Left ventricle myocardium inferior (tissue), 1 donor: ENCODE results near the gene NSG2. TPM values are rescaled to one million over a fixed set of nuclear protein-coding genes. Genes with fewer than 3 reads are reported as not detected.
A peak's percentile ranks its signal among the peaks of the same experiment; 100 is the strongest.

Experiments used
- DNase-seq: peaks from one replicate; pipeline ENCODE4 v3.0.0-alpha.2; 2020
- H3K27ac ChIP-seq: fragments of 200-600 bp; replicated peaks from 2 replicates; pipeline ENCODE4 v1.8.0; 2021
- H3K27me3 ChIP-seq: fragments of 200-600 bp; 2 replicates; pipeline ENCODE4 v1.8.0; 2021; ENCODE audit warnings: low read depth
- H3K36me3 ChIP-seq: fragments of 200-600 bp; 2 replicates; pipeline ENCODE4 v1.8.0; 2021
- H3K4me1 ChIP-seq: fragments of 200-600 bp; 2 replicates; pipeline ENCODE4 v1.8.0; 2021
- H3K4me3 ChIP-seq: fragments of 200-600 bp; 2 replicates; pipeline ENCODE4 v1.8.0; 2021; ENCODE audit warnings: mild to moderate bottlenecking, moderate library complexity
- H3K9me3 ChIP-seq: fragments of 200-600 bp; replicated peaks from 2 replicates; pipeline ENCODE4 v1.8.0; 2021
- intact Hi-C: fragments of 100-400 bp; cut with micrococcal nuclease; formaldehyde crosslinking; loops from one replicate; pipeline ENCODE4 v1.11.0; 2022
- long read RNA-seq: library from polyadenylated mRNA; unstranded; transcript quantifications from one replicate; pipeline ENCODE4 v2.0.0, GENCODE V29; 2021
- total RNA-seq: library from RNA; stranded (reverse); fragmentation: NEBNext Ultra II Directional; extraction: Animal tissue kit (Norgen Biotek cat#: 25700); gene quantifications from one replicate; pipeline ENCODE4 v1.2.1, GENCODE V29; 2021
- TF ChIP-seq, protein P1 (sequence below): fragments of 200-600 bp; IDR thresholded peaks from 2 replicates; pipeline ENCODE4 v1.8.0; 2021; ENCODE audit warnings: antibody characterized with exemption, mild to moderate bottlenecking, borderline replicate concordance
- donor health status: DM: no; HTN: yes; CAD: no; lungs with severe emphysema.

NSG2 gene
- 0.08 TPM for total RNA-seq
- long read RNA-seq: 0 reads

DNA sequence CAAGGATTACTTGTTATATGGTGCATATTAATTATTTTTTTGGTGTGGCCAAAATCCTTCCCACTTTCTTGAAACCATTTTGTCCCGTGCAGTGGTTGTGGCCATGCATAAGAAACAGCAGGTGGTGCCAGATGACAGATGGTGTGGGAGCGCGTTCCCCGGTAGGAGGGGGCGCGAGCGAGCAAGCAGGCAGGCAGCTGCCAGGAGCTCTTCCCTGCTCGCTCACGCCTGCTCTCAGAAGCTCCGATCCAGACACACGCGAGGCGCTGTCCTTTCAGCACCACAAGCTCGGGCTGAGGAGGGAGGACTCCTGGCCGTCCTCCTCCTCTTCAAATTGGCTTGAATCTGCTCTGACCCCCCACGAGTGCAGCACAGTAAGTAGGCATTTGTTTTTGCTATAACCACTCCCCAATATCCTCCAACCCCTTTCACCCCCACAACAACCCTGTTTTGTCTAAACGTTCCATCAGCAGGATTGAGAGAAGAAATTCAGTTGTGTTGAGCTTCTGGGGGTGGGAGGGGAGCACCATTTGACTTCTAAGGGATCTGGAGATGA, at the start of gene NSG2:
Gene NSG2, plus strand, starts transcription at position 237 of the 556 bp plus-strand sequence. CDS start 1,050 bp downstream, outside the sequence.
- intact Hi-C loops: loop anchor here (10.0 kb wide), 1 partner anchor 269 kb away; no protein-coding TSS in a partner anchor
- H3K27me3 ChIP-seq: peaks cover 8% of the 10 kb centered on the region
- TF ChIP-seq, protein P1, sequence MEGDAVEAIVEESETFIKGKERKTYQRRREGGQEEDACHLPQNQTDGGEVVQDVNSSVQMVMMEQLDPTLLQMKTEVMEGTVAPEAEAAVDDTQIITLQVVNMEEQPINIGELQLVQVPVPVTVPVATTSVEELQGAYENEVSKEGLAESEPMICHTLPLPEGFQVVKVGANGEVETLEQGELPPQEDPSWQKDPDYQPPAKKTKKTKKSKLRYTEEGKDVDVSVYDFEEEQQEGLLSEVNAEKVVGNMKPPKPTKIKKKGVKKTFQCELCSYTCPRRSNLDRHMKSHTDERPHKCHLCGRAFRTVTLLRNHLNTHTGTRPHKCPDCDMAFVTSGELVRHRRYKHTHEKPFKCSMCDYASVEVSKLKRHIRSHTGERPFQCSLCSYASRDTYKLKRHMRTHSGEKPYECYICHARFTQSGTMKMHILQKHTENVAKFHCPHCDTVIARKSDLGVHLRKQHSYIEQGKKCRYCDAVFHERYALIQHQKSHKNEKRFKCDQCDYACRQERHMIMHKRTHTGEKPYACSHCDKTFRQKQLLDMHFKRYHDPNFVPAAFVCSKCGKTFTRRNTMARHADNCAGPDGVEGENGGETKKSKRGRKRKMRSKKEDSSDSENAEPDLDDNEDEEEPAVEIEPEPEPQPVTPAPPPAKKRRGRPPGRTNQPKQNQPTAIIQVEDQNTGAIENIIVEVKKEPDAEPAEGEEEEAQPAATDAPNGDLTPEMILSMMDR: peak; percentile 74
- H3K36me3 ChIP-seq: no peaks in the 10 kb centered on the region
- H3K9me3 ChIP-seq: no peaks in the 10 kb centered on the region
- H3K4me3 ChIP-seq: no peak within 1 kb of the TSS
- H3K27ac ChIP-seq: no peak within 1 kb of the TSS
- peak; percentile 79 for DNase-seq
- H3K4me1 ChIP-seq: no peaks in the 10 kb centered on the region

DNA sequence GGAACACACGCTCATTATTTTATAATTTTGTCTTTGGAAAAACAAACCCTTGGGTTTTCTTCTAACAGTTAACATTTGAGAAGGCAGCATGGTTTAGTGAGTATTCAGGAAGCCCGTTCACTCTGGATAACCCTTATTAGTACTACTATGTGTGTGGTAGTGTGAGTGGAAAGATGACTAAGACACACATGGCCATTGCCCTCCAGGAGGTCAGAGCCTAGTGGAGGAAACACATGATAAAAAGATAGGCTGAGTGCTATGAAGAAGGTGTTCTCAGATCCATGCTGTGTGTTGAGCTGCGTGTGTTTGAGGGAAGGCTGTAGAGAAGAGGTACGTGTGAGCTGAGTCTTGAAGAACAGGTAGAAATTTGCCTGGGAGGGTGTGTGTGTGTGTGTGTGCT, 48.2 kb upstream of the NSG2 start:
- TF ChIP-seq, protein P1: no peak
- H3K27ac ChIP-seq: no peak overlapping the region
- no peaks in the 10 kb centered on the region for H3K9me3 ChIP-seq
- no peaks in the 10 kb centered on the region for H3K36me3 ChIP-seq
- intact Hi-C loops: no loop called here
- peaks cover 15% of the 10 kb centered on the region for H3K27me3 ChIP-seq
- no peaks in the 10 kb centered on the region for H3K4me1 ChIP-seq
- no peak overlapping the region for H3K4me3 ChIP-seq
- DNase-seq: no peak

DNA sequence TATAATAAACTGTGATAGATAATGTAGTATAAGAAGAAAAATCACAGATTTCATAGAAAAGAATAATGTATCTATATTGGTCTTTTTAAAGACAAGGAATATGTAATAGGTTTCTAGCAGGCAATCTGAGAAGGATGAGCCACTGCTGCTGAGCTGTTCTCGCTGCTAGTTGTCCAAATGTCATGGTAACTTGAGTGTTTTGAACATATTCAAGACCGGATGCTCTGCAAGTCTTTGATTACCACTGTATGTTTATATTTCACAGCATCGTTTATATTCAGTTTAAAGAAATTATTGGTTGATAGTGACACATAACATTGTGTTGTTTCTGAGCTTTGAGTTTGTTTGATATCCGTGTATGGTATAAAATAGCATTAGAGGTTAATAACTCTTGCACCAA, 47.0 kb upstream of the NSG2 start:
- no peak for DNase-seq
- Histone ChIP-seq H3K27me3 (peaks cover 15% of the 10 kb centered on the region), H3K9me3 (no peaks in the 10 kb centered on the region), H3K4me1 (no peaks in the 10 kb centered on the region), H3K4me3 (no peak overlapping the region), H3K36me3 (no peaks in the 10 kb centered on the region), H3K27ac (no peak overlapping the region)
- TF ChIP-seq, protein P1: no peak
- intact Hi-C loops: no loop called here

DNA sequence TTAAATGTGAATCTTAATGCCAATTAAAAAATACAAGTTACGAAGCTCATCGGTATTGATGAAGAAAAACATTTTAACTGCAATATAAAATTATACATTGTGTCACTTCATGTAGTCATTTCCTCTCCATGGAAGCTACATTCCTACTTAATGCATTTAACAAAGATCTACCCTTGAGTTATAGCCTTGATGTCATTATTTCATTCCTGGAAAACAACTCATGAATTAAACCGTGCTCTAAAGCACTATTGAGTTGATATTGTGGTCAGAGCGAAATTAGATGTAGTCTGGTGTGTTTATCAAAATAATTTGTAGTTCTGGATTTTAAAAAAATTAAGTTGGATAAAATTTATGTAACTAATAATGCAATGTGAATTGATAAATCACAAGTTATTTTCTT, 45.4 kb upstream of the NSG2 start:
- Histone ChIP-seq H3K4me1 (no peaks in the 10 kb centered on the region), H3K27me3 (peaks cover 12% of the 10 kb centered on the region), H3K4me3 (no peak overlapping the region), H3K9me3 (no peaks in the 10 kb centered on the region), H3K36me3 (no peaks in the 10 kb centered on the region), H3K27ac (no peak overlapping the region)
- intact Hi-C loops: no loop called here
- no peak for DNase-seq
- TF ChIP-seq, protein P1: no peak

DNA sequence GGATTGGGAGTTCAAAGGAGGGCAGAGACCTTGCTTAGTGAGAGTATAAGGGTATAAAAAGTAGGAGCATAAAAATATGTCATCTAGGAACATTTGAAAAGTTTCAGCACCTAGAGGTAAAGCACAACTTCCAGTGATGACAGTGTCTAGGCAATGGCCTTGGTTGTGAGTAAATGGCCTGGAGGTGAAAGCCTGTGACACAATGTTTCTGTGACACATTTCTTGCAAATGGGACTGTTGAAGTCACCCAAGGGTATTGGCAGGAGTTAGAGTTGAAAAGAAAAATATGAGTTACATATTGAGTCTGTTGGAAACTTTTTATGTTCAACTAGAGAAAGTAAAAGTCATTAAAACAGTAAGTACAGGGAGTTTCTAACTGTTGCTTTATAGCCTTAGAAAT, 41.7 kb upstream of the NSG2 start:
- no peaks in the 10 kb centered on the region for H3K4me1 ChIP-seq
- intact Hi-C loops: no loop called here
- peaks cover 17% of the 10 kb centered on the region for H3K27me3 ChIP-seq
- H3K27ac ChIP-seq: no peak overlapping the region
- H3K36me3 ChIP-seq: no peaks in the 10 kb centered on the region
- TF ChIP-seq, protein P1: no peak
- no peaks in the 10 kb centered on the region for H3K9me3 ChIP-seq
- no peak overlapping the region for H3K4me3 ChIP-seq
- DNase-seq: no peak

DNA sequence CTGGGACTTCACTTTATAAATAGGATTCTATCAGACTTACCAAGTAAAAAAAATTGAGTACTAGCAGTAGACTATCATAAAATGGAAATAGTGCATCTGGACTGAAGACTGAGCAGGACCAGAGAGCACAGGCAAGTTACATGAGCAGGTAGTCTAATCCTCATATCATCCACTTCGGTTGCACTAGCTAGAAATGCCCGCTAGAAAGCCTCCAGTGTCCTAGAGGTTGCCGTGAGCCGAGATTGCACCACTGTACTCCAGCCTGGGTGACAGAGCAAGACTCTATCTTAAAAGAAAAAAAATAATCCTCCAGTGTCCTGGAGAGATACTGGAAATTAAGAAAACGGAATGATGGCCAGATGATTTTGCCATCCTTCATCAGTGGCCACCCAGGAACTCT, 36.6 kb upstream of the NSG2 start:
- no peaks in the 10 kb centered on the region for H3K36me3 ChIP-seq
- no peak overlapping the region for H3K4me3 ChIP-seq
- no peaks in the 10 kb centered on the region for H3K9me3 ChIP-seq
- DNase-seq: no peak
- intact Hi-C loops: no loop called here
- TF ChIP-seq, protein P1: no peak
- no peak overlapping the region for H3K27ac ChIP-seq
- H3K27me3 ChIP-seq: peaks cover 17% of the 10 kb centered on the region
- H3K4me1 ChIP-seq: peaks cover 4% of the 10 kb centered on the region
